ENCODE measurements around the gene ENC1.

GRCh38 chr5:74626386-74627222 lies 13.9 kb downstream of the ENC1 start:
- TF ChIP-seq POLR2A (IDR thresholded peaks at IDR 0.05; ENCODE audit: low read length) (no peak), GATA1 (IDR thresholded peaks at IDR 0.05; ENCODE audit: low read depth, low read length) (no peak)
